Measurements from ENCODE around the gene ZNF236. TPM values are rescaled to one million over a fixed set of nuclear protein-coding genes. Genes with fewer than 3 reads are reported as not detected.

The ZNF236 gene
- total RNA-seq, 1 donor from 2014 or later: 11.5 TPM

DNA sequence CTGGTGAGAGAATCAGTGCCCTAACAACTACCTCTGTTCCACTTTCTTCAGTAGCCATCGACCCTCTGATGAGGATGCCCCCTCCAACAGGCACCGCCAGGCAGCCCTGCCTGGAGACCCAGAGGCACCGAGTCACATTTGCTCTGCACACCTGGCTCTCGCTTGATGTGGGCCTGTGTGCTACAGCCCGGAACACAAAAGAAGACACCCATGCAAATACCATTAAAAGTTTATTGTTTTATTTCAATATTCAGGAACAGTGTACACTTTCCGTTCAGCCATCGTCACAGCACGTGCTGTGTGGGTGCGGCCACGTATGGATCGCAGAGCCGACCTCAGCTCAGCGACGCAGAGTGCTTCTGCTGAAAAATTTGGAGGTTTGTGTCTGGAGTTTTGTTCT, 156.3 kb downstream of the ZNF236 start:
- Mint-ChIP-seq H3K27me3 (ENCODE audit: insufficient read depth, low read depth) (peaks cover 4% of the 10 kb centered on the region), H3K4me1 (peaks cover 50% of the 10 kb centered on the region), H3K27ac (no peak overlapping the region), H3K4me3 (no peak overlapping the region), H3K9me3 (no peaks in the 10 kb centered on the region), H3K36me3 (peaks cover 12% of the 10 kb centered on the region)
- Histone ChIP-seq H3F3A (ENCODE audit: low read depth) (no peaks in the 10 kb centered on the region), H3K27ac (no peak overlapping the region), H3K27me3 (no peaks in the 10 kb centered on the region), H4K20me1 (ENCODE audit: low read depth) (no peaks in the 10 kb centered on the region), H3K4me1 (peaks cover 23% of the 10 kb centered on the region), H3K9me3 (ENCODE audit: low read depth) (no peaks in the 10 kb centered on the region), H3K36me3 (no peaks in the 10 kb centered on the region), H3K4me2 (no peak overlapping the region), H3K9ac (no peak overlapping the region), H3K79me2 (ENCODE audit: low read depth) (no peaks in the 10 kb centered on the region), H3K4me3 (no peak overlapping the region), H2AFZ (replicated peaks) (no peak overlapping the region)
- TF ChIP-seq, protein P1, sequence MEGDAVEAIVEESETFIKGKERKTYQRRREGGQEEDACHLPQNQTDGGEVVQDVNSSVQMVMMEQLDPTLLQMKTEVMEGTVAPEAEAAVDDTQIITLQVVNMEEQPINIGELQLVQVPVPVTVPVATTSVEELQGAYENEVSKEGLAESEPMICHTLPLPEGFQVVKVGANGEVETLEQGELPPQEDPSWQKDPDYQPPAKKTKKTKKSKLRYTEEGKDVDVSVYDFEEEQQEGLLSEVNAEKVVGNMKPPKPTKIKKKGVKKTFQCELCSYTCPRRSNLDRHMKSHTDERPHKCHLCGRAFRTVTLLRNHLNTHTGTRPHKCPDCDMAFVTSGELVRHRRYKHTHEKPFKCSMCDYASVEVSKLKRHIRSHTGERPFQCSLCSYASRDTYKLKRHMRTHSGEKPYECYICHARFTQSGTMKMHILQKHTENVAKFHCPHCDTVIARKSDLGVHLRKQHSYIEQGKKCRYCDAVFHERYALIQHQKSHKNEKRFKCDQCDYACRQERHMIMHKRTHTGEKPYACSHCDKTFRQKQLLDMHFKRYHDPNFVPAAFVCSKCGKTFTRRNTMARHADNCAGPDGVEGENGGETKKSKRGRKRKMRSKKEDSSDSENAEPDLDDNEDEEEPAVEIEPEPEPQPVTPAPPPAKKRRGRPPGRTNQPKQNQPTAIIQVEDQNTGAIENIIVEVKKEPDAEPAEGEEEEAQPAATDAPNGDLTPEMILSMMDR (IDR thresholded peaks at IDR 0.05): no peak
- TF ChIP-seq EZH2 (IDR thresholded peaks at IDR 0.05): no peak
- no peak for TF ChIP-seq EZH2phosphoT487 (IDR thresholded peaks at IDR 0.05)
- DNase-seq (ENCODE audit: low spot score): no peak

DNA sequence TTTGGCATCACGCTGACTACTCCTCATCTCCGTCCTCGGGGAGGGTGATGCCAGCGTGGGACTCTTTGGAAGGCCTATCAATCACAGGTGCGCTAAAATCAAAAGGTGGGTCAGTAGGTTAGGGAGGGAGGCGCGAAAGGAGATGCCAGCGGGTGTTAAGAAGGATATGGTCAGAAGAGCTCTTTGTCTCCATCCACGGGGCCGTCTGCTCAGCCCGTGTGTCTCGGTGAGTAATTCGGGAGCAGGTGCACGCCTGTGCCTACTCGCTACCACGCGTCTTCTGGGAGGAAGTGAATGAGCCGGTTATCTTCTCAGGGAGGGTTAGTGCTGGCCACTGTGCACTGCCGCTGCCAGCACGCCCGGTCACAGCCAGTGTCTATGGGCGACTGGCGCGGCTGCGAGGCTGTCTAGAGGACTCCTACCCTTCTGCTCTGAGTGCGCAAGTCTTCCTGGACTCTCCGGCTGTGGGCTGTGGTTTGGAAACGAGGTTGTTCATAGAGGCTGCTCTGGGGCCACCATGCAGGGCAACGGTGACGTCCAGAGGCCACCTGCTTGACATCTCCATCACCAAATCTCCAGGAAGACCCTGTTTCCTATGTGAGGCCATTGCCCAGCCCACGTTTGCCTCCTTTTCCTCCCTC, 156.9 kb downstream of the ZNF236 start:
- Histone ChIP-seq H3K9me3 (ENCODE audit: low read depth) (no peaks in the 10 kb centered on the region), H3K4me3 (no peak overlapping the region), H4K20me1 (ENCODE audit: low read depth) (no peaks in the 10 kb centered on the region), H3K27me3 (no peaks in the 10 kb centered on the region), H3K4me2 (no peak overlapping the region), H3K36me3 (no peaks in the 10 kb centered on the region), H3K9ac (no peak overlapping the region), H3K79me2 (ENCODE audit: low read depth) (no peaks in the 10 kb centered on the region), H3K27ac (no peak overlapping the region), H3F3A (ENCODE audit: low read depth) (no peaks in the 10 kb centered on the region), H2AFZ (replicated peaks) (no peak overlapping the region), H3K4me1 (peaks cover 20% of the 10 kb centered on the region)
- H3K4me3 Mint-ChIP-seq: no peak overlapping the region
- peaks cover 49% of the 10 kb centered on the region for H3K4me1 Mint-ChIP-seq
- TF ChIP-seq EZH2 (IDR thresholded peaks at IDR 0.05) (no peak), EZH2phosphoT487 (IDR thresholded peaks at IDR 0.05) (no peak)
- TF ChIP-seq, protein P1 (IDR thresholded peaks at IDR 0.05): no peak
- H3K9me3 Mint-ChIP-seq: no peaks in the 10 kb centered on the region
- peaks cover 12% of the 10 kb centered on the region for H3K36me3 Mint-ChIP-seq
- H3K27ac Mint-ChIP-seq: peak overlapping the region; percentile 86
- H3K27me3 Mint-ChIP-seq (ENCODE audit: insufficient read depth, low read depth): peaks cover 4% of the 10 kb centered on the region
- DNase-seq (ENCODE audit: low spot score): no peak

DNA sequence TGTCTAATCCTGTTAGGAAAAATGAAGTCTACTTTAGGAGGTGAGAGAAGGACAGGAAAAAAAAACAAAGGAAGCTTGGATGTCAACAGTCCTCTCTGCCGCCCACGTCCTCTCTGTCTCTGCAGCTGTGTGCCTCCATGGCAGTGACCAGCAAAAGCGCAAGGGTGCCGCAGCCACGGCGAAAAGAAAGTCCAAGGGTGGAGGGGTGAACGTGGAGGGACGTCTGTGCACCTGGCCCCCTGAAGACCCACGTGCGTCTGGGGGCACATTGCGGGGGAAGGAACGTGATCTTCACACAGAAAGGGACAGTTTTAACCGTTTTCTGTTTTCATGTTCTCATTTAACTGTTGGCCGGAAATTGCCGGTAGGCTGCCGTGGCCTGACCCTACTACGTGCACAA, 157.5 kb downstream of the ZNF236 start:
- Histone ChIP-seq H3K36me3 (no peaks in the 10 kb centered on the region), H3F3A (ENCODE audit: low read depth) (no peaks in the 10 kb centered on the region), H3K4me3 (no peak overlapping the region), H3K27me3 (no peaks in the 10 kb centered on the region), H3K9me3 (ENCODE audit: low read depth) (no peaks in the 10 kb centered on the region), H3K79me2 (ENCODE audit: low read depth) (no peaks in the 10 kb centered on the region), H3K4me1 (peaks cover 19% of the 10 kb centered on the region), H3K9ac (no peak overlapping the region), H2AFZ (replicated peaks) (no peak overlapping the region), H4K20me1 (ENCODE audit: low read depth) (no peaks in the 10 kb centered on the region), H3K27ac (no peak overlapping the region), H3K4me2 (no peak overlapping the region)
- peaks cover 46% of the 10 kb centered on the region for H3K4me1 Mint-ChIP-seq
- peak overlapping the region; percentile 86 for H3K27ac Mint-ChIP-seq
- peaks cover 10% of the 10 kb centered on the region for H3K36me3 Mint-ChIP-seq
- no peak for DNase-seq (ENCODE audit: low spot score)
- peaks cover 4% of the 10 kb centered on the region for H3K27me3 Mint-ChIP-seq (ENCODE audit: insufficient read depth, low read depth)
- no peaks in the 10 kb centered on the region for H3K9me3 Mint-ChIP-seq
- no peak overlapping the region for H3K4me3 Mint-ChIP-seq
- TF ChIP-seq, protein P1 (IDR thresholded peaks at IDR 0.05): no peak
- TF ChIP-seq EZH2 (IDR thresholded peaks at IDR 0.05) (no peak), EZH2phosphoT487 (IDR thresholded peaks at IDR 0.05) (no peak)

All from neural progenitor cell (in vitro differentiated cells).